Cerebellar nuclear complex (tissue), 1 donor: ENCODE data around the gene B3GALT4.

Experiments used
- DNase-seq, 2 experiments: peaks; one replicate each; lab custom pipeline; 2025; lab: John Stamatoyannopoulos, UW

The B3GALT4 gene

GRCh38 chr6:33292996-33293682 is 16.2 kb downstream of the B3GALT4 start:
- no peak for DNase-seq

- no peak for DNase-seq
These were observed 17.3 kb downstream of the B3GALT4 start for GRCh38 chr6:33294086-33294823.

DNA sequence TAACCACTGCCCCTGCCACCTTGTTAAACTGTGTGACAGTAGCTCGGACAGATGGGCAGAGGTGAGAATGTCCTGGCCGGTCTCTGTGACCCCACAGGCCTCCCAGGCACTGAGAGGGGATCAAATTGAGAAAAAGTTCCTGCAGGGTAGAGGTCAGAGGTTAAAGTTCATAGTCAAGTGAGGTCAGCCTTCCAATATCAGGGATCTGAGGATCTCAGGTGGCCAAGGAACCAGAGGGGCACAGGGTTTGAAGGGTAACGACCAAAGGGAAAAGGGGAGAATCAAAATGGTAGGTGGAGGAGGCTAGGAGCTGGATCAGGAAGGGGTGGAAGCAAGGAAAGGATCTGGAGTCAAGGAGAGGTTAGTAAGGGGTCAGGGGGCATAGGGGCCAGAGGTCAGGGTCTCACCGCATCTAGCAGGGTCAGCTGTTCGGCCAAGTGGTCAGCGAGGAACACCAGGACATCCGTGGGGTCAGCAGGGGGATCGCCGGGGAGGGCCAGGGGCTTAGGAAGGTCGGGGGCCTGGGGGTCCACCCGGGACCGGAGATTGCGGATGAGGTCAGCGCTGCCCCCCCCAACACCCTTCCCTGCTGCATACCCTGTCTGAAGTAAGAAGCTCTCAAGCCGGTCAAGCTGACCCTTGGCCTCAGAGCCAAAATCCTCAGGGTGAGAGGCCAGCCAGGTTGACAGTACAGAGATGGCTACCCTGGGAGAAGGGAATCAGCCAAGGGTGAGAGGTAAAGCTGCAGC is 18.9 kb downstream of the B3GALT4 start:
- no peak for DNase-seq

- DNase-seq: no peak
These were observed 20.0 kb downstream of the B3GALT4 start for GRCh38 chr6:33296797-33297405.

DNA sequence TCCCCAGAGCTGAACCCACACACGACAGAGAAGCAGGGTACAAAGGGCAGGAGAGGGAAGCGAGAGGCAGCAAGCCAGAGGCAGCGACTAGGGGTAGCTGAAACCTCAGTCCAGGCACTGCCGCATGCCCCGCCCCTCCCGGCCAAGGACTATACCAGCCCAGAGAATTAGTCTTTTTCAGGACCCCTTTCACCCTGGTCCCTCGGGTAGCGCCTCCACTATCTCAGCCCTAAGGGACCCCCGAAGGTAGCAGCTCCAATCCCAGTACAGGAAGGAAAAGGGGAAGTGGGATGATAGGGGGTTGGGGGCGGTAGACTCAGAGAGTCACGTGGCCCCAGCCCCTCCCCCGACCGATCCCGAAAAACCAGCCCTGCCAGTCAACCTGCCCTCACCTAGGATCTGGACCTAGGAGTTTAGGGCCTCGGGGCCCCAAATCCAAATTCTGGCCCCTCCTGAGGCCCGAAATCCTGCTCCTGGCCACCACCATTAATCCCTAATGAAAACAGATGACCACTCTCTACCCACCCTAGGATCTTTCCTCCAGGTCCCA is 20.6 kb downstream of the B3GALT4 start:
- DNase-seq: no peak

- DNase-seq: peak in 1 of 2 experiments; percentile 51
These were observed 21.2 kb downstream of the B3GALT4 start for GRCh38 chr6:33297956-33298772.

GRCh38 chr6:33298773-33299236 is 21.9 kb downstream of the B3GALT4 start, which contains the start of gene RGL2:
Gene RGL2 (minus strand): TSS chr6:33298942. CDS start chr6:33298610, 332 bp downstream.
- DNase-seq: no peak

DNA sequence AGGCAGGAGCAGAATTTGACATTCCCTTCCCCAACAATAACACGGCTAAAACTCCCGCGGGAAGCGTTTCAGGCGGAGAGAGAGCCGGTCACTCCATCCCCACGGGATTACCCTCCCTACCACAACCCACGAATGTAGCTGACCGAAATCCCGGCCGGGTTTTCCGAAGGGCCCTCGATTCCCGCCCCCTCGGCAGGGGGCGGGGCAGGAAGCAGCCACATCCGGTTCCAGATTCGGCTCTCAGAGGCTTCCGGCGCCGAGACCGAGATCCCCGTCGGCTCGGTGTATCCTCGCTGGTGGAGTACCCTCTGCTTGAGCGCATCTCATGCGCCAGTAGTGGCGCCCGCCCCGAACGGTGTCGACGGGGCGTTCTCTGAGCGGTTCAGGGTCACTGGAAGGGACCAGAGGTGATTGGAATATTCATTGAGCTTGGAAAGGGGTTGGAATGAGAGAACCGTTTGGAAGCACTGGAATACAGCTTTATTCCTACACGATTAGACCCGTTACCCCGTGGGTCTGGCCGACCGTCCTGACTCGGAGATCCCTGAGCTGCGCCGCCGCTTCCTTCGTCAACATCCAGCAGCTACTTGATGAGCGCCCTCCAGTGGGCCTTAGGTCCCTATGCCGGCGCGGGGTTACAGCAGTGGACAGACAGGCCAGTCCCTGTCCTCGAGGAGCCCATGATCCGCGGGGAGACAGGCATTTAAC is 22.5 kb downstream of the B3GALT4 start:
- DNase-seq: peak; percentile 21 to 68

DNA sequence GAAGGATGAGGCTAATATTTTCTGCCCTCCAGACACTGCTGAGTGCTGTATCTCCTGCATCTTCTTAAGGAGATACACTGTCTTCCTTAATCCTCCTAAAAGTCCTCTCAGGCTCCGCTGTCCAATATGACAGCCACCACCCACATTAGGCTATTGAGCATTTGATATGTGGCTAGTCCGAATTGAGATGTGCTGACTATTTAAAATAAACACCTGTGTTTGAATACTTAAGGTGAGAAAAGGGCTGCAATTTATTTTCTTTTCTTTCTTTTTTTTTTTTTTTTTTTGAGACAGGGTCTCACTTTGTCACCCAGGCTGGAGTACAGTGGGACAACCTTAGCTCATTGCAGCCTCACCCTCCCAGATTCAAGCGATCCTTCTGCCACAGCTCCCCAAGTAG is 25.0 kb downstream of the B3GALT4 start:
- DNase-seq: no peak

DNA sequence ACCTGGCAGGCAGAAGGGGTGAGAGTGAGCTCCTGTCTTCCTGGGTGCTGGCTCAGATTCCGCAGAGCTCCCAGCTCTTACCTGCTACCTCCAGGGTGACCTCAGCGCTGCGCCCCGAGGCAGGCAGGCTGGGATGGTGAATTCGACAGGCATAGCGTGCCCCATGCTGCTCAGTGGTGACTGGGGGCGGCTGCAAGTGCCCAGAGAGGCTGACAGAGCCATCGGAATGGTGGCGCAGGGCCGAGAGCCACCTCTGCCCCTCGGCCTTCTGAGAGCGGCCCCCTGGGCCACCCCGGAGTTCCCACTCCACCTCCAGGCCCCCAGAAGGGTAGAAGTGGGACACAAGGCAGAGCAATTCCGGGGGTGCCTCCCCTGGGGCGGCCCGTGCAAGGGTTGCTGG is 27.3 kb downstream of the B3GALT4 start:
- no peak for DNase-seq

GRCh38 chr6:33305052-33305451 is 28.1 kb downstream of the B3GALT4 start:
- DNase-seq: no peak

DNA sequence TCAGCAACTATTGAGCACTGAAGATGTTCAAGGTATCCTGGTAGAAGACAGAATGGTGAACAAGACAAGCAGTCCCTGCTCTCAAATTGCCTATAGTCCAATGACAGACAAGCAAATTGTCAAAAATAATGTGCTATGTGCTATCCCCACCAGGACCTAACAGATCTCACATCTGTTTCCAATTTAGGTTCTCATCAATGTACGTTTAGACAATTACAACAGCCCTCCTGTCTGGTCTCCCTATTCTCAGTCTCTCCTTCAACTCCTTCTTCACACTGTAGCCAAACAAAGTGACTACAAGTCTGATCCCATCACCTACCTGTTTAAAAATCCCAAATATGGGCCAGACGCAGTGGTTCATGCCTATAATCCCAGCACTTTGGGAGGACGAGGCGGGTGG is 29.4 kb downstream of the B3GALT4 start:
- DNase-seq: no peak

- DNase-seq: peak; percentile 65 to 67
These were observed 35.6 kb downstream of the B3GALT4 start for GRCh38 chr6:33312361-33313104.

DNA sequence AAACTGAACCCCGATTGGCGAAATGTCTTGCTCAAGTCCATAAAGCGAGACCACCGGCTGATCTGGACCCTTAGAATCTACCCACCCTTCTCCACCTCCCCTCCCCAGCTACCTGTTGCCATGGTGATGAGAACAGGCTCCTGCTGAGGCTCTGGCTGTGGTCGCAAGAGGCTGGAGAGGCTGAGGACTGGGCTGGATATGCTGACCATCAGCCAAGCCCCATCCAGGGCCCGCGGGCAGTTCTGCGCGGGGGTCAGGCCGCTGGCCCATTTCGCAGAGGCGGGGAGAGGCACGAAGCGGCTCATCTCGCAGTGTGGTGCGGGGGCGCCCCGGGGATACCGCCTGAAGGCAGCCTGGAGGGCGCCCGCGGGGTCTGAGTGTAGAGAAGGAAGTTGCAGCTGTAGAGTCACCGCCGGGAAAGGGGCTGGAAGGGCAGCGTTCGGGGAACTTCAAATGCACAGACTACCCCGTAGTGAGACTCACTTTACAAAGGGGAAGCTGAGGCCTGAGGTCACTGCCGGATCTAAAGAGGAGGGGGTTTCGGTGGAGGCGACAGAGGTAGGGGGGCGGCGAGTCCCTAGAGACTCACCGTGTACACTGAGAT is 36.3 kb downstream of the B3GALT4 start:
- DNase-seq: no peak

GRCh38 chr6:33313709-33314514 is 37.0 kb downstream of the B3GALT4 start, which contains the start of gene TAPBP:
Gene TAPBP (minus strand): TSS chr6:33314078. CDS start chr6:33314041, 37 bp downstream.
- no peak for DNase-seq

GRCh38 chr6:33314515-33314942 is 37.6 kb downstream of the B3GALT4 start:
- DNase-seq: no peak

DNA sequence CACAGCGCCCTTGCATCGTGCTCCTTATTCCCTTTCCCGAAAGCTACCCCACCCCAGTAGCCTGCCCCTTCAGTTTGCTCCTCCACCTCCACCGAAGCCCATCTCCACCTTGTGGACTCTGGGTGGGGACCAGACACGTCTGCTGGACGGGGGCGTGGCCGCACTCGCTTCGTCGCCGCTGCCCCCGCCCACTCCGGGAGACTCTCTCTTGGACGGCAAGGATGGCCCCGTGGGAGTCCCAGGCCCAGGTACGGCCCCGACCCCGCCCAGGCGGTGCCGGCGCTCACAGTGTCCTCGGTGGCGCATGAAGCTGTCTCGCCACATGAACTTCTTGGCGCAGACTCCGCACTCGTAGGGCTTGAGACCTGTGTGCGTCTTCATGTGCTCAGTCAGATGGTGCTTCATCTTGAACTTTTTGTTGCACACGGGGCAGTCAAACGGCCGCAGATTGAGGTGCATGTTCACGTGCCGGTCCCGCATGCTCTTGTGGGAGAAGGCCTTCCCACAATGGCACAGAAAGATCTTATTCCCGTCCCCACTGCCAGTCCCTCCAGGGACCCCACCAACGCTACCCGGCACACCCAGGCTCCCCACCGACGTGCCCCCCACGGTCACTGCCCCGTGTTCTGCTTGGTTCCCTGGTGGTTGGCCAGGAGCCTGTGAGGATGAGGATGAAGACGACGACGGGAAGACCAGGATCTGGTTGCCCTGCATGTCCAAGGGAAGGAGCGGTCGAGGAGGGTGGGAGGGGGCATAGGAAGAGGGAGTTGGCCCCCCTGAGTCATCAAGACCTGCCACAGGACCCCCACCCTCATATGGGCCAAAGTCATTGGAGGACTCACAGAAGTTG is 38.2 kb downstream of the B3GALT4 start:
- DNase-seq: no peak
